NCI-H2227 treated with DMSO at 0.1 percent for 48 hours (cell line): ENCODE measurements around the gene TMEM252.

ENCODE experiments used
- DNase-seq: peaks from one replicate; lab custom pipeline; 2025; lab: John Stamatoyannopoulos, UW

TMEM252 gene

DNA sequence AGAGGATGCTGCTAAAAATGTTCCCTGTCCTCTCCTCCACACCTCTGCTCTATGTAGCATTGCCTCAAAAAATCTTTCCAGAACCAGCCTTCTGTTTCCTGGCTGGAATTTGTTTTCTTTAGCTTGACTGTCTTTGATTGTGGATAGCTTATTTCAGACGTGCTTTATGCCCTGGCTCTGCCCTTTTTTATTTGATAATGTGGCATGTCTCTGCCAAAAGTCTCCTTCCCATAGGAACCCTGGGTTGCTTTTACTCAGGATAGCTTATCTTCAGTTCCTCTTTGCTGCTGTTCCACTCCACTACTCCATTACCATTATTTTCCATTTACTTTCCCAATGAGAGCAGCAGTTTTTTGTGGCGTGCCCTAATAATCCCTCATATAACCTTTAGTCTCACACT, 885 bp upstream of the TMEM252 start:
- no peak for DNase-seq

DNA sequence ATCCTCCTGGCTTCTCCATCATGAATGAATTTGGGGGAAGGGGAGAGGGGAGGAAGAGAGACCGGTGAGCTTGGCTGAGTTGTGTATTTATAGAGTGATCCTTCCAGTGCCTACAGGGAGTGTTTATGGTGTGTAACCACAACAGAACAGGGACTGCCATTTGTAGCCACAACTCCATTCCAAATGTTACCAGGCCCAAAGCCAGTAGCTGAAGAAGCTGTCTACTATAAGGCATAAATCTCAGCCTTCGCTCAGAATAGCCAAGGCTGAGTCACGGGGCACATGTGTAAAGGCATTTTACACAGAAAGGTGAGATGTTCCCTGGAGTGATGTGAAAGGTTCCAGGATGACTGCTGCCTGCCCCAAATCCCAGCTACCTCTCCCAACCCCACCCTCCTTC, 2.5 kb downstream of the TMEM252 start:
- DNase-seq = no peak

DNA sequence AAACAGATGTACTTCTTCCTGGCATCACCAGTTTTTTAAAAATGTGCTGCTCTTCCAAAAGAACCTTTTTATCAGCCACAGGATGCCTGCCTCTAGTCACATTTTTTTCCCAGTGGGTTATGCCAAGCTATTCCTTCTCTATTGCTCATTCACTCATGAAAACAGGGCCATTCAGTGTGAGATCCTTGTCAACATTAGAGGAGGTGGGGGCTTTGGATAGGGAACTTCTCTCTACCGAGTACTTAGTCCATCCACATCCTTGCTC, 3.1 kb downstream of the TMEM252 start:
- no peak for DNase-seq

DNA sequence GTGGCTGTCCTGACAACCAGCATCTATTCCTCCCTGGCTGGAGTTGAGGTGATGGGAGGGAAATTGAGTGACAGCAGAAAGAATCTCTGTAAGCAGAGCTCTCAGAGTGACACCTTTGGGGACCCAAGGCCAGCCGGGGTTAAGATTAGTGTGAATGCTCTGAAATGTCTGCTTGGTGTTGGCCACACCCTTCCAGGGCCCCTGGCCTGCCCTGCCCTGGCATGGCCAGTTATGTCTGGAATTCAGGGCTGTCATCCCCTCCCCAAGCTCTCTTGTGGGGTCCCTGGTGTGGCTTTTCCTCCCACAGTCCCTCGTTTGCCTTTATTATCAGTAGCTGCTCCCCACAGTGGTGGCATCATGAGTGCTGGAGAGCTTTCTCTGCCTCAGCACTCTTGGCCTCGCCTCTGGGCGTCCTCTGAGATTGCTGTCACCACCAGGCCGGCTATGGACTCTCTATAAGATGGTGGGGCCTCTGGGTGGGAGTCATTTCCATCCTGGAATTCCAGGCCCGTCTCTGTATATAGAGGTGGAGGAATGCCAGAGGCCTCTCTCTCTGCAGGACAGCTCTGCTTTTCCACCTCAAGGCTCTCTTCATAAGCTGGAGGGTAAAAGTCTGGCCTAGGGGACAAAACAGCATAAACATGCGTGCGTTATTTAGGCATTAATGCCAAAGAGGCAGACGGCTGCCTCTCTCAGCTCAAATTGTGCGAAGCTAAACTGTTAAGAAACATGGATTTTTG, 3.6 kb downstream of the TMEM252 start:
- DNase-seq = no peak

DNA sequence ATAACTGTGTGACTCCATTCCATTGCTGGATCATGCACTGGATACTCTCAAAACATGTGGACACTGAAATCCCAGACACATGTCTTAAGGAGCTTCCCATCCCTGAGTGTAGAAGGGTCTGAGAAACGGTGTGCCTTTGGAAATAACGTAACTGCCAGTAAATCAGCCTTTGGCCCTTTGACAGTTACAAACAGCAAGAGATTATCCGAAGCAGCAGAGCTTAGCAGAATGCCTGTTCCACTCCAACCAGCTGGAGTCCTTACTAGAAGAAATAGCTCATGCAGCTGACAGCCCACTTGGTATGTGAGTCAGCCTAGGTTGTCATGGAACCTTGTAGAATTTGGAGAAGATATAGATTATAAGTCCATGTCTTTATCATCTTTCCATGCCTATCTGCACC, 7.0 kb downstream of the TMEM252 start:
- DNase-seq = no peak

DNA sequence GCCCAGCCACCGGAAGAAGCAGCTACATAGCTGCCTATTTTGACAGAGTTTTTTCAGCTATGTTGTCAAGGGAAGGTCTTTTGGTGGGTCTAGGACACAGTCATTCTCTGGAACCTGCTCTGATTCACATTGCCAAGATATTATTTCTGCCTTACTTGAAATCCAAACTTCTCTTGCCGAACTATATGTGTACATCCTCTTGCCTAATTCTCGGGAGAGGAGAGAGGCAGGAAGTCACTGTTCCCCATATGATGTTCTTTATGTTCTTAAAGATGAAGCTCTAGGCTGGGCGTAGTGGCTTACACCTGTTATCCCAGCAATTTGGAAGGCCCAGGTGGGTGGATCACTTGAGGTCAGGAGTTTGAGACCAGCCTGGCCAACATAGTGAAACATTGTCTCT, 8.6 kb downstream of the TMEM252 start:
- no peak for DNase-seq

DNA sequence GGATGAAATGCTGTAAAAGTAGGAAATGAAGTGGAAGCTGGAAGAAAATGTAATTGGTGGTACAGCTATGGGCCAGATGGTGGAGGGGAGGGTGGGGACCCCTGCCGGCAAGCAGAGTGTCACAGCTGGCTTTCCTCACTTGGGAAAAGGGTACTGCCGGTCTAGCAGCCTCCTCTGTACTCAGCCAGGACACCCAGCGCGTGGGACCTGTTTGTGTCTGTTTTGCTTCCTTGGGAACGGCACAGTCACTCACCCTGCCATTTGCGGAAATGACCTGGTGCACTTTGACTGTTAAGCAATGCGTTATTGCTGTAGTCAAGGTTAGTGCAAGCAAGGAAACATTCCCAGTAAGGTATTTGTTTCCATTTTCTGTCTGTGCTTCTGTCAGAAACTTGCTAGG, 10.1 kb downstream of the TMEM252 start:
- DNase-seq = no peak

DNA sequence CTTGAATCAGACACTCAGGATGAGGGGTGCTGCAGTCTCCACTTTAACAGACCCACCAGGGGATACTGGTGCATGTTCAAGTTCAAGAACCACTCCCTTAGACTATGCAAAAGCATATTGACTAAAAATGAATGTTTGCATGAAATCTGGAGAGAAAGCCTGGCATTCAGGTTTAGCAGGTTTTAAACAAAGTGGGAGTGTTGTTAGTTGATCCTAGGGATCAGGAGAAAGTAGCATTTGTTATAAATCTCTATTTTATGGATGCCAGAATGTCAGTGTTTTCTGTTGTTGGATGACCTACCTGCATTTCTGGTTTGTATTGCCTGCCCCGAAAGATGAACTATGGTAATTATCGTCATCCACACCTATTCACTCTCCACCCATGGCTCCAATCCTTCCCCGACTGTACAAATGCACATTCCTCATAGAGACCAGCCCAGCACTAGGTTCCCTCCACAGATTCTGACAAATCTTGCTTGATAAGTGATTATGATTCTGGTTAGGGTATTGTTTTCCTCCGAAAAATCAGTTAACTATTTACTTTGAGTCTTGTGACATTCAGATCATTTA, 17.2 kb downstream of the TMEM252 start:
- DNase-seq = no peak

DNA sequence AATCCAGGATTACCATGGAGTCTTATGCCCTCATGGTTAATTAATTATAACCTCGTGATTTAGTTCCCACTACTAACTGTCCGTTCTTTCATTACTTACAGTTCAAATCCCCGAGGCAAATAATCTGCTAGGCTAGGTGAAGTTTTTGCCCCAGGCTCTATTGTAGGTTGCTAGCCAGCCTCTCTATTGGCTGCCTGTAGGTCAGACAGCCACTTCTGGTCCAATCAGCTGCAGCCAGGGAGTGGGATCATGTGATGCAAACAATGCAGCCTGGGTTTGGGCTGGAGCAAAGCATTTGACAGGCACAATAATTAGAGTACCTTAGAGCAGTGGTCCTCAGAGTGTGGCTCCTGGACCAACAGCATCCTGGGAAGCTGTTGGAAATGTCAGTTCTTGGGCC, 17.7 kb downstream of the TMEM252 start:
- DNase-seq = no peak

DNA sequence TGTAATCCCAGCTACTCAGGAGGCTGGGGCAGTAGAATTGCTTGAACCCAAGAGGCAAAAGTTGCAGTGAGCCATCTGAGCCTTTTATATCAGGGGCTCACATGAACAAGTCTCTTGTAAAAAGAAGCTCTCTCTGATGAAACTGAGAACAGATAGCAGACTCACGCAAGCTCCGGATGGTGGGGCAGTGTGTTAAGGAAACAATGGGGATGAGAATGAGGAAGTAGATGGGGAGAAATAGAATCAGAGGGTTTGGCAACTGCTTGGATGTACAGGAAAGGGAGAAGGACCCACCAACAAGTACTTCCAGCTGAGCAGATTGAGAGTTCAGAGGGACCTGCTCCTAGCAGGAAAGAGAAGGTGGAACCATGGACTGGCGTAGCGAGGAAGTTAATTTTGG, 18.6 kb downstream of the TMEM252 start:
- no peak for DNase-seq

DNA sequence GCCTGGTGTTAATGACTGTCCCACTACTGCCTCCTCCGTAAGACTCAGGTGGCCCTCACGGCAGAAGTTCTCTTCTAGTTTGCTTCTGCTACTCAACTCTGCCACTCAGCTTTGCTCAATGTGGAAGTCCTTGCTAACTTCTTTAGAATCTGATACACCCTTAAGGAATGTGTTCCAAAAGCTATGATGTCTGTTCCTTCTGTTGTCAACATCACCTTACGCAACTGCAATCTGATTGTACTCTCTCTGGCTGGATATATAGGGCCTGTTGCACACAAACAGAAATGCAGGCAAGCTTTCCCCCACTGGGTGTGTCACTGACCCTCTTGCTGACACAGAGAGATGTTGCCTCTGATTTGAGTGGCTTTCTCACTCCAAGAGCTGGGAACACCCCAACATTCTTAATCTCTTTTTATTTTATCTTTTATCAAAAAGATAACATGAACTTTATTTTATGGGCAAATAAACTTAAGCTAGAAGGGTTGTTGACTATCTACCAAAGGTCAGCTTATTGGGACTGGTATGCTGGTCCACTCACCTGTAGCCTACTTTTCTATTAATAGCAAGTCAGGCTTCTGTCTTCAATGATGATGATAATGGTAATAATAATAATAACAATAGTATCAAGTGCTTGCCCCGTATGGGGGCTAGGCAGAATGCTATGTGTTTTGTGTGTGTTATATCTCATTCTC, 25.2 kb downstream of the TMEM252 start:
- DNase-seq = no peak

DNA sequence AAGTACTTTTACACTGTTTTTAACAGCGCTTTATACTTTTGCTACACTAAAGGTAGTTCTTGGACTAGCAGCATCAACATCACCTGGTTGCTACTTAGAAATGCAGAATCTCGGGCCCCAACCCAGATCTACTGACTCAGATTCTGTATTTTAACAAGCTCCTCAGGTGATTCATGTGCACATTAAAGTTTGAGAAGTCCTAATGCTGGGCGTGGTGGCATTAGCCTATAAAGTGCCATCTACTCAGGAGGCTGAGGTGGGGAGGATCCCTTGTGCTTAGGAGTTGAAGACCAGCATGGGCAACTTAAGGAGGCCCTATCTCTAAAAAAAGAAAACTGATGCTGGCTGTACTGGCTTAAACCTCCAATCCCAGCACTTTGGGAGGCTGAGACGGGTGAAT, 26.7 kb downstream of the TMEM252 start:
- DNase-seq = no peak

DNA sequence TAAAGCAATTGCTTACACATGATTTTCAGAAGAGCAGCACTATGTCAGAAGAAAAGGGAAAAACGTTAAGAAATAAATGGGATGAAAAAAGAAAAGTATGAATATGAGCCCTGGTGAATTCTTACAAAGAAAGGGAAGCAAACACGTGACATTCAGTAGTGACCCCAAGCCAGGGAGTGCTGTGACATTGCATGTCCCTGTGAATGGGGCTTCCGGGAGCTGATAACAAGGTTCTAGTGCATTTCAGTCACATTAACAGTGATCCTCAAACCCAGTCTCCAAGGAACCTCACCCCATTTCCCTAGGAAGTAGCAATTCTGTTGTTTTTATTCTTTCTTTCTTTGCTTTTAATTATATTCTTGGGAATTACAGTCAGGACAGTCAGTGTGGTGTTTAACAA, 27.3 kb downstream of the TMEM252 start:
- DNase-seq = no peak

DNA sequence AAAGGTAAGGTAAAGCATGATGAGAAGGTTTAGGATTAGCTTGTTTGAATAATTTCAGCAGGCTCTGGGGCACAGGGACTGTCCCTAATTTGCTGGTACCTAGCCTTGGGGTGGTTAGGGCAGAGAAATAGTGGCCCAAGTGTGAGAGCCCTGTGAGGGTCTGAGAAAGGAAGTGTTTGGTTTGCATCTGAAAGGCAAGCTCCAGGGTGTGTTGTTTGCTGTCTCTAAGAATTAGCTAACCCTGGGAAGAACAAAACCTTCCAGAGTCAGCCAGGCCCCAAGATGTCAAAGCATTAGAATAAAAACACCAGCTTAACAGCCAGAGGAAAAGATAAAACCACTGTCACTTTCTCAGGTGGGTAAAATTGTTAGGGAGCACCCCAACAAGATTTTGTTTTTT, 31.0 kb downstream of the TMEM252 start:
- no peak for DNase-seq

DNA sequence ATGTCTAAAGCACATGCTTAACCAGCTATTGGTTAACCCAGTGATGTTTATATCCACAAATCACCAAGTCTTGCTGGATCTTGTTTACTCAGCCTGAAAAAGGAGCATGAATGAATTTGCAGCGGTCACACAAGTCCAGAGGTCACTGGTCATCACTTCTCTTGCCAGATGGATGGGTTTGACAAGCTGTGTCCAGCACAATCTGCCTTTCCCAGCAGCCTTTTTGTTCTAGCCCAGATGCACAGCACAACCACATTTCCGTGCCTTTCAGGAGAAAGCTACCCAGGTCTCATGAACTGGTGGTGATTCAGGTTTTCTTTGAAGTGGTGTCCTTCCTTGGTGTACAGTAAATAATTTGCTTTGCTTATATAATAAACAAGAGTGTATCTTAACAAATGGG, 32.1 kb downstream of the TMEM252 start:
- DNase-seq = no peak

DNA sequence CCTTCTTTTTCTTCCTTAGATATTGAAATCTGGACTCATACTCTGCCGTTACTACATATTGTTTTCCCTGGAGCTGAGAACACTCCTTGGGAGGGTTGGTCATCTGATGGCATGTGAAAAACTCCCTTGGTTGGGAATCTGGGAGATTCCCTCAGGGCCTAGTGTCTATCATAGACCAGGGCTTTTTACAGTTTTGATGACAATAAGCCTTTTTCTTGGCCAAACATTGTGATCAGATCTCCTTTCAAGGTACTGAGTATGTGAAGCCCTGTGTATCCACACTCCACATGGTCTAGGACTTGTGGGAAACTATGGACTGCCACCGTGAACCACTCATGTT, 32.9 kb downstream of the TMEM252 start:
- no peak for DNase-seq

DNA sequence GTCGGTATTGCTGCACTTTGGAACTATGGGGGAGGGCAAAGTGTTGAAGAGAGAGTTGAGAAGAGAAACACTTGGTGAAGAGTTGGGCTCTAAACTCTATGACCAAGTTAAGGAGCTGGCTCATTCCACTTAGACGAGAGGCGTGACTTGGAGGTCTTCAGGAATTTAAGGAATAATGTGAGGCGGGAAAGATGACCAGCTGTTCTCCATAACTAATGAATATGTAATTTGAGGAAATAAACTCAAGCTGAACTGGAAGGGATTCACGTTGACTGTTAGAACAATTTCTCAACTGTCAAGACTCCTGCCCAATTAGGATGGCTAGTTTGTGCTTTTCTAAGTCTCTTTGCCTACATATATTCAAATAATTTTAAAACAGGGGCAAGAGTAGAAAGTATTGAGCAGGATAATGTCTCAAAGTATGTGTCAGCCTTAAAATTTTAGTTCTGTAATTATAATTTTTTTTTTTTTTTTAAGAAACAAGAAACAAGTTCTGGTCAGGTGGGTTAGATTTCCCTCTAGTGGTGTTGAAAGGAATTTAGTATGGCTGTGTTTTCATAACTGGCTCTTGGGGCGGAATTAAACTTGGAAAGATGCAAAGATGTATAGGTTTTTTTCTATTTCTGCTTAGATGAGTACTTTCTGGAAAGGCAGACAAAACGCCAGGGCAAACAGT, 33.4 kb downstream of the TMEM252 start:
- DNase-seq = no peak

DNA sequence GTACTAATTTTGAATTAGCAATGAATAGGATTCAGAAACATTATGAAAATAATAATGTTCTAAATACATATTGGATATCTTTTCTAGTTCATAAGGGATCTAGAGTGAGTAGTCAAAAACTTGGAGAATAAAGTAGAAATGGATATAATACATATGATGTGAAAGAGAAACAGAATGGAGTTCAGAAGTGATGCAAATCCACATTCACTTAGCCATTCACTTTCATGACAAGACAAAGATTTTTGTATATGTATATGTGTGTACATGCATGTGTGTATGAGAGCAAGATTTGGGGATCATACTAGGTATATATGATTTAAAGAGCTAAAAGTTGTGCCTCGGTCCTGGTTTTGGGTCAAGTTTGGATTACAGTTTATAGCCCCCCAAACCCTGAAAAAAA, 34.1 kb downstream of the TMEM252 start:
- no peak for DNase-seq

DNA sequence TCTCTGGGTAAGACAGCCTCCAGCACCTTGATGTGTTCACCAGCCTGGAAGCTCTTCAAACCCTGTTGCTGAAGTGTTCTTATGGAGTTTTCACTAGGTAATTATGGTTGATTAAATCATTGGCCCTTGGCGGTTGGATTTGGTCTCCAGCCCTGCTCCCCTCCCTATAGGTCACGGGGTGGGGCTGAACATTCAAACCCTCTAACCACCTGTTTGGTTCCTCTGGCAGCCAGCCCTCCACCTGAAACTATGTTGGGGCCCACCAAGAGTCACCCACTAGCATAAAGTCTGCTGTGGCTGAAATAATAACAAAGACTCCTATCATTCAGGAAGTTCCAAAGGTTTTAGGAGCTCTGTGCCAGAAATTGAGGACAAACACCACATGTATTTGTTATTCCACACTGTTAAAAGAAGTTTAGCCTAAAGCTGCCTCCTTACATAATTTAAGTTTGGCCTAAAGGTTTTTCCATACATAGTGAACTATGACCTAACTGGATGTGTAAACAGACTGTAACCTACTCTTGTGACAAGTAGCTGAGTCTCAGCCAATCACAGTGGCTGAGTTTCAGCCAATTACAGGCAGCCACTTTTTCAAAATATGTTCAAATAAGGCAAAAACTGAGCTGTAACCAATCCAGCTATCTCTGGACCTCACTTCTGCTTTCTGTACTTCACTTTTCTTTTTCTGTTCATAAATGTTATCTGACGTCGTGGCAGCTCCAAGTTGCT, 34.8 kb downstream of the TMEM252 start:
- DNase-seq = no peak

DNA sequence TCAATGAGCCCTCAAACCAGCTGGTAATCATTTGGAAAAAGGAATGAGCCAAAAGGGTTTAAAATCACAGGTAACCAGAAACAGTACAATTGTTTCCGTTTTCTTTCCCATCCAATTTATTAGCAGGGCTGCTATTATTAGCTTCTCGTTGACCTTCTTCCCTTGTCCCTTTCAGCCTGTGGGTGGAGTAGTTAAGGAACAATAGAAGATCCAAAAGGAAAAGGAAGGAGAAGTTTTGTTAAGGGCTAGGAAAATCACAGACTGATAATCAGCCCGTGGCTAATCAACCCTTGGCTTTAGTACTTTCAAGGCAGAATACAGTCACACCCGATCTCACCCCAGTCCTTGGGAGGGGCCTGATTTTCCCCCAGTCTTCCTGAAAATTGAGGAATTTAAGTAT, 38.4 kb downstream of the TMEM252 start:
- no peak for DNase-seq

DNA sequence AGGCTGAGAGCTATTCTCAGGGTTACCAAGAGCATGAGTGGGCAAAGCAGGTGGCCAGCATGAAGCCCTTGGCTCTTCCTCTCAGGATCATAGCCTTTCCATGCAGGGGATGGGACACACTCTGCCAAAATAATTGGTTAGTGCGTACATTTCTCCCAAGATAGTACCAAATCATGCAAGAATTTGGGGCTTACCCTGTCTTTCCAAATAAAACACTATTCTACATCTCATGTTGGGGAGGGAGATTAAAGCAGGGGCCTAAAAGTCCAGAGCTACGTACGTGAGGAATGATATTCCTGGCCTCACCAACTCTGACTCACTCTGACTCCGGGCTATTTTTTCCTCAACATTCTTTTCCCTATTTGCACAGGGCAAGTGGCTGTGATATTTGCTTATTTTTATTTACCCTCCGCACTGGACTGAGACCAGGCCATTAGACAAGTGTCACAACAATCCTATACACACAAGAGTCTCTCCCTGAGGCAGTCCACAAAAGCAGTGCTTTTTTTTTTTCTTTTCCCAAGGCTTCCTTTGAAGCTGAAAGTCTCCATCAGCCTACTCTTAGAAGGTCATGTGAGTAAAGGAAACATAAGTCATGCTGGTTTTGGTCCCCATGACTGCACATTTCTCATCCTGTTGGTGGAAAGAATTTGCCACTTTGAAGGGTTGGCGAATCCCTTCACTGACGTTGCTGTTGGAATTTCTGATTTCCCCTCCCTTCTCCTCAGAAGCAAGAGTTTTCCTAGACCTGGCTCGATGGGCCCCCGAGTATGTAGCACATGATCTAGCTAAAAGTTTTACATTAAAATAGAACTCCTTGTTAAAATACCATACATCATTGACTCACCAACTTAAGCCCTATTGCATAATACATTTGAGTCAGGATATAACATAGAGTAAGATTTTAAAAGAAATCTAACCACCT, 40.0 kb downstream of the TMEM252 start:
- no peak for DNase-seq

DNA sequence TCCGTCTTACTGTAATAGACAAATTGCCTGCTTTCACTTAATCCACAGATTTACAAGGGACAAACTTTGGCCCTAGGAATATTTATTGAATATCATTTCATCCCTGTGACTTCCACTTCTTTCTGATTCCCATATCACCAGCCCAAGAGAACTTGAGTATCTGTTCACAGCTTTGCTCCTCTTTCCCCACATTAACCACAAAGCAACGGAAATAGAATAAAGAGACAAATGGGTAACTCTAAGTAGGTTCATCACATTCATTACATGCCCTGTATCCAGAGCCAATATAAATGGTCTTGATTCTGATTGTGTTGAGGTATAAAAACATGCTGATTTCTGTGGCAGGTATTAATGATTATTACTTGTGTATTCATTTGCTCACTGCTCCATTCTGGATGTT, 41.9 kb downstream of the TMEM252 start:
- DNase-seq = no peak
